Thyroid gland (tissue), 4 donors: ENCODE results near the gene PRPS1L1.

Source experiments
- CTCF ChIP-seq, 6 experiments: fragments of 200-600 bp in 3 of 6; fragments of 450-650 bp in 3 of 6; sonication (generic) in 3 of 6; IDR thresholded peaks; one replicate each; pipeline ENCODE4 v1.5.1; 2016 to 2019; ENCODE audit warnings: antibody characterized with exemption in 6 of 6, mild to moderate bottlenecking in 2 of 6, inconsistent platforms in 1 of 6, moderate library complexity in 1 of 6
- POLR2A ChIP-seq, 2 donors: fragments of 450-650 bp; IDR thresholded peaks; one replicate each; pipeline ENCODE4 v1.6.1; 2017; ENCODE audit warnings: antibody characterized with exemption in 2 of 2, mild to moderate bottlenecking in 2 of 2, moderate library complexity in 1 of 2

DNA sequence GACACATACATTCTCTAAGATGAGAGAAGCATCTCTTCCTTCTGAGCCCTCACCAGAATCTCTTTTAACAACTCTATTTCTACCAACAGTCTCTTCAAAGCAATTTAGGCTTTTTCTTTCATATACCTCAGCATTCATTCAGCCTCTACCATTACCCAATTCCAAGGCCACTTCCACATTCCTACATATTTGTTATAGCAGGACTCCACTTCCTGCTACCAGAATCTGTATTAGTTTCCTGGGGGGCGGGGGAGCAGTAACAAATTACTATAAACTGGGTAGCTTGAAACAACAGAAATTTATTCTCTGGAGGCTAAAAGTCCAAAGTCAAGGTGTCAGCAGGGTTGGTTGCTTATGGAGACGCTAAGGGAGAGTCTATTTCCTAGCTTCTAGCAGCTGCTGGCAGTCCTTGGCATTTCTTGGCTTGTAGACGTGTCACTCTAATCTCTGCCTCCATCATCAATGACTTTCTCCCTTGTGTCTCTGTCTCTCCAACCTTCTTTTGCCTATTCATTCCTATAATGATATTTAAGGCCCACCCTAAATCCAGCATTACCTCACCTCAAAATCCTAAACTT lies 7.4 kb downstream of the PRPS1L1 start:
- TF ChIP-seq CTCF (IDR thresholded peaks at IDR 0.05) = no peak
- TF ChIP-seq POLR2A (IDR thresholded peaks at IDR 0.05) = no peak
